Tibial artery (tissue), 4 donors: ENCODE data around the gene BRME1.

ENCODE experiments used
- DNase-seq, 2 donors: peaks; one replicate each; pipeline ENCODE4 v3.0.0-alpha.2; 2019
- H3K27ac ChIP-seq, 2 donors: fragments of 200-600 bp; sonication (generic) in 1 of 2; 1 replicate in 1 of 2; 2 replicates in 1 of 2; pipeline ENCODE4 v1.5.1; 2018 to 2019; ENCODE audit warnings: mild to moderate bottlenecking in 1 of 2
- H3K27me3 ChIP-seq, 2 donors: fragments of 200-600 bp; sonication (generic) in 1 of 2; one replicate each; pipeline versions ENCODE4 v1.5.1 to v1.6.0; 2016 to 2019
- H3K36me3 ChIP-seq, 3 donors: fragments of 200-600 bp; sonication (generic) in 2 of 3; one replicate each; pipeline ENCODE4 v1.5.1; 2016 to 2019; ENCODE audit warnings: mild to moderate bottlenecking in 2 of 3
- H3K4me1 ChIP-seq, 4 donors: fragments of 200-600 bp; sonication (generic) in 2 of 4; 1 replicate in 3 of 4; 2 replicates in 1 of 4; pipeline ENCODE4 v1.5.1; 2016 to 2019
- H3K4me3 ChIP-seq, 2 donors: fragments of 200-600 bp; sonication (generic) in 1 of 2; 1 replicate in 1 of 2; 2 replicates in 1 of 2; pipeline ENCODE4 v1.5.1; 2018 to 2019; ENCODE audit warnings: mild to moderate bottlenecking in 2 of 2
- H3K9me3 ChIP-seq, 3 donors: fragments of 200-600 bp; sonication (generic) in 1 of 3; one replicate each; pipeline ENCODE4 v1.5.1; 2016 to 2019
- intact Hi-C: fragments of 100-400 bp; cut with DNase I; formaldehyde crosslinking; loops from one replicate; pipeline ENCODE4 v1.15.0; 2023; ENCODE audit warnings: low total_unique reads
- TF ChIP-seq, protein P1 (sequence below), 2 experiments: fragments of 200-600 bp in 1 of 2; fragments of 450-650 bp in 1 of 2; IDR thresholded peaks; one replicate each; pipeline ENCODE4 v1.5.1; 2017 to 2019; ENCODE audit warnings: antibody characterized with exemption in 2 of 2, mild to moderate bottlenecking in 1 of 2, moderate library complexity in 1 of 2

BRME1 gene

DNA sequence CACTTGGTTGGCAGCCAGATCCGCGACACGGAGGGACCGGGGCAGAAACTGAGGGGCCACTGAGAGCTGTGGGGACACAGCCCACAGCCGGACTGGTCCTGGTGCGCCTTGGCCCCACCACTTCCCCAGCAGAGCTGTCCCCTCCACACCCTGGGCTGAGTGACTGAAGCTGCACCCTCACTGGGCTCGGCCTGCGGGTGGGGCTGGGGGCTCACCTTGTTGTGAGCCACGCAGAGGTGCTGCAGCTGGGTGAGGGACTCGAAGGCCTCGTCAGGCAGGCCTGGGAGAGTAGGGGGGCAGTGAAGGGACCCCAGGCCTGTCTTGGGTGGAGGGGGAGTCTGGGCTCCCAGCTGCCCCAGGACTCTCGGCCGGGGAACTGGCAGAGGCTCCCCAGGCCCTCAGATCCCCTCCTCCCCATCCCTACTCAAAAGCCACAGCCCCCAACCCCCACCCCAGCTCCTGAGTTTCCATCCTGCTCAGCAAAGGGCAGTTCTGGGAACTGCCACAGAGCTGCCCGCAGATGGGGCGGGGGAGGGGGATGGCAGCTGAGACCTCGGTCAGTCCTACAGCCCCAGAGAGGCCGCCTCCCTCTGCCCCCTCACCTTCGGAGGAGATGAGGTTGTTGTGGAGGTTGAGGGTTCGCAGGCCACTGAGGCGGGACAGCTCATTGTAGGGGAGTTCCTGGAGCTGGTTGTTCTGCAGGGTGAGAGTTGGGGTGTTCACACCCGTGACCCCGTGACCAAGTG, 30.0 kb upstream of the BRME1 start:
- TF ChIP-seq, protein P1, sequence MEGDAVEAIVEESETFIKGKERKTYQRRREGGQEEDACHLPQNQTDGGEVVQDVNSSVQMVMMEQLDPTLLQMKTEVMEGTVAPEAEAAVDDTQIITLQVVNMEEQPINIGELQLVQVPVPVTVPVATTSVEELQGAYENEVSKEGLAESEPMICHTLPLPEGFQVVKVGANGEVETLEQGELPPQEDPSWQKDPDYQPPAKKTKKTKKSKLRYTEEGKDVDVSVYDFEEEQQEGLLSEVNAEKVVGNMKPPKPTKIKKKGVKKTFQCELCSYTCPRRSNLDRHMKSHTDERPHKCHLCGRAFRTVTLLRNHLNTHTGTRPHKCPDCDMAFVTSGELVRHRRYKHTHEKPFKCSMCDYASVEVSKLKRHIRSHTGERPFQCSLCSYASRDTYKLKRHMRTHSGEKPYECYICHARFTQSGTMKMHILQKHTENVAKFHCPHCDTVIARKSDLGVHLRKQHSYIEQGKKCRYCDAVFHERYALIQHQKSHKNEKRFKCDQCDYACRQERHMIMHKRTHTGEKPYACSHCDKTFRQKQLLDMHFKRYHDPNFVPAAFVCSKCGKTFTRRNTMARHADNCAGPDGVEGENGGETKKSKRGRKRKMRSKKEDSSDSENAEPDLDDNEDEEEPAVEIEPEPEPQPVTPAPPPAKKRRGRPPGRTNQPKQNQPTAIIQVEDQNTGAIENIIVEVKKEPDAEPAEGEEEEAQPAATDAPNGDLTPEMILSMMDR (IDR thresholded peaks at IDR 0.05): no peak
- intact Hi-C loops: no loop called here
- Histone ChIP-seq H3K4me1 (peaks cover 0 to 18% (median 14%) of the 10 kb centered on the region in 4 donors), H3K36me3 (peaks cover 0 to 29% (median 0%) of the 10 kb centered on the region in 3 donors), H3K27ac (no peak overlapping the region), H3K27me3 (peaks cover 0 to 33% of the 10 kb centered on the region in 2 donors), H3K4me3 (no peak overlapping the region), H3K9me3 (no peaks in the 10 kb centered on the region)
- no peak for DNase-seq

DNA sequence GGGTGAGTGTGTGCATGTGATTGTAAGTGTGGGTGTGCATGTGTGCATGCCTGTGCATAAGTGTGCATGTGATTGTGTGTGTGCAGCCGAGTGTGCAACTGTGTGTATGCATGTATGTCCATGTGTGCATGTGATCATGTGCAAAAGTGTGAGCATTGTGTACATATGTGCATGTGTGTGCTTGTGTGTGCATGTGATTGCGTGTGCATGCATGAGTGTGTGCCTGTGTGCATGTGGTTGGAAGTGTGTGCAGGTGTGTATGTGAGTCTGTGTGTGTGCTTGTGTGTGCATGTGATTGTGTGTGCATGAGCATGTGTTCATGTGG, 28.8 kb upstream of the BRME1 start:
- H3K27me3 ChIP-seq: peaks cover 0 to 33% of the 10 kb centered on the region in 2 donors
- TF ChIP-seq, protein P1 (IDR thresholded peaks at IDR 0.05): no peak
- intact Hi-C loops: no loop called here

DNA sequence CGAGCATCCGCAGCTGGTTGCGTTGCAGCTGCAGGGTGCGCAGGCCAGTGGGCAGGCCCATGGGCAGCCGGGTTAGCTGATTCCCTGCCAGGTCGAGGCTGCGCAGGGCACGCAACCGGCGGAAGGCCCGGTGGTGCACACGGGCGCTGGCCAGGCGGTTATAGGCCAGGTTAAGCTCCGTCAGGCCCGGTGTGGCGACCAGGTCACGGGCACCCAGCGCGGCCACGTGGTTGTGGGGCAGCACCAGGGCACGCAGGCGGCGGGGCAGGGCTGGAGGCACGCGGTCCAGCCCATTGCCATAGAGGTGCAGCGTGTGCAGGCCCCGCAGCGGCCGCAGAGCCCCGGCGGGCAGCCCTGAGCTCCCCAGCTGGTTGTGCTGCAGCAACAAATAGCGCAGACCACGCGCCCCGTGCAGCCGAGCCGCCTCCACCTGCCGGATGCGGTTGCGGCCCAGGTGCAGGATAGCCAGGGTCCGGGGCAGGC, 27.0 kb upstream of the BRME1 start:
- Histone ChIP-seq H3K4me3 (no peak overlapping the region), H3K9me3 (no peaks in the 10 kb centered on the region), H3K27me3 (peaks cover 0 to 27% of the 10 kb centered on the region in 2 donors), H3K4me1 (peaks cover 0 to 7% (median 6%) of the 10 kb centered on the region in 4 donors), H3K36me3 (peaks cover 4 to 56% (median 12%) of the 10 kb centered on the region in 3 donors), H3K27ac (no peak overlapping the region)
- intact Hi-C loops: no loop called here
- TF ChIP-seq, protein P1 (IDR thresholded peaks at IDR 0.05): no peak
- no peak for DNase-seq

More for the DNA sequence above, 28.8 kb upstream of the BRME1 start:
- no peak for DNase-seq
- H3K27ac ChIP-seq: no peak overlapping the region
- H3K9me3 ChIP-seq: no peaks in the 10 kb centered on the region
- H3K4me1 ChIP-seq: peaks cover 0 to 18% (median 14%) of the 10 kb centered on the region in 4 donors
- H3K4me3 ChIP-seq: no peak overlapping the region
- peaks cover 4 to 40% (median 8%) of the 10 kb centered on the region in 3 donors for H3K36me3 ChIP-seq

DNA sequence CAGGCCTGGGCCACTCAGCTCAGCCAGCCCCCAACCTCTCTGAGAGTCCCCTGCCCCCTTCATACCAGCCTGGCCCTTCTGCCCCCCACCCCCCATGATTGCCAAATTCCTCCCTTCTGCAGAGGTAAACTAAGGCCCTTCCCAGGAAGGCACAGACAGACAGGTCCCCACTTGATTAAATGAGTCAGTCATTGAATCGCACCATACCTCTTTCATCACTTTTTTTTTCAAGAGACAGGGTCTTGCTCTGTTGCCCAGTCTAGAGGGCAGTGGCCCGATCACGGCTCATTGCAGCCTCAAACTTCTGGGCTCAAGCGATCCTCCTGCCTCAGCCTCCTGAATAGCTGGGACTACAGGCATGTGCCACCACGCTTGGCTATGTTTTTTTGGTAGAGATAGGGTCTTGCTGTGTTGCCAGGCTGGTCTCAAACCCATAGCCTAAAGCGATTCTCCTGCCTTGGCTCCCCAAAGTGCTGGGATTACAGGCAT, 26.3 kb upstream of the BRME1 start:
- DNase-seq: no peak
- Histone ChIP-seq H3K9me3 (no peaks in the 10 kb centered on the region), H3K4me1 (no peaks in the 10 kb centered on the region), H3K27me3 (peaks cover 0 to 20% of the 10 kb centered on the region in 2 donors), H3K4me3 (no peak overlapping the region), H3K36me3 (peaks cover 6 to 63% (median 17%) of the 10 kb centered on the region in 3 donors), H3K27ac (no peak overlapping the region)
- TF ChIP-seq, protein P1 (IDR thresholded peaks at IDR 0.05): no peak
- intact Hi-C loops: no loop called here

DNA sequence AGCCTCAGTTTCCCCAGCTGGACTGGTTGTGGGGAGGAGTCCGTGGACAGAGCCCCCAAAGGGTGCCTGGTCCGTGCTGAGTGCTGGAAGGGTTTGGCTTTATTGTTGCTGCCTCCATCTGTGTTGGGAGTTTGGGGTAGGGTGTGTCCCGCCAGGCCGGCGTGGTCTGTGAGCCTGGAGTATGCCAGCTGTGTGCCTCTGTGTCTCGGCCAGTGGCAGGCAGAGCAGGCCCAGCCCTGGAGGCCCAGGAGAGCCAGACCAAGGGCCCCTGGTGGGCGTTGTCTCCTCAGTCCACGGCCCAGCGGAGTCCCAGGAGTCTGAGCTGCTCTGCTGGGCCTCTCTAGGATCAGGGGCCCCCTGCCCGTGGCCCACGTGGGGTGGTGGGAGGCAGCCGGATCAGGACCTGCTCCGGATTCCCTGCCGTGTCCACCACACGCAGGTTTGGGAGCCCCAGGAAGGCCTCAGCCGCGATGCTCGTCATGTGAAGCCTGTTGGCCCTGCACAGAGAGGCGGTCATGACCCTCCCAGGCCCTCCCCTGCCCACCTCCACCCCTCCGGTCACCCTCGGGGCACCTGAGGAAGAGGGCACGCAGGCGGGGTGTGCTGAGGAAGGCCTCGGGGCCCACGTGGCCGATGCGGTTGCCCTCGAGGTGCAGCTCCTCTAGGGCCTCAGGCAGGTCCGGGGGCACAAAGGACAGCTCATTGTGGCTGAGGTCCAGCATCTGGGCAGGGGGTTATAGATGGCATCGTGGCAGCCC, 25.7 kb upstream of the BRME1 start:
- Histone ChIP-seq H3K27me3 (peaks cover 0 to 20% of the 10 kb centered on the region in 2 donors), H3K27ac (no peak overlapping the region), H3K4me3 (no peak overlapping the region), H3K9me3 (no peaks in the 10 kb centered on the region), H3K4me1 (no peaks in the 10 kb centered on the region), H3K36me3 (peaks cover 12 to 69% (median 23%) of the 10 kb centered on the region in 3 donors)
- intact Hi-C loops: no loop called here
- no peak for DNase-seq
- TF ChIP-seq, protein P1 (IDR thresholded peaks at IDR 0.05): no peak
